ENCODE results near the gene SAMHD1. TPM values are rescaled to one million over a fixed set of nuclear protein-coding genes. Genes with fewer than 3 reads are reported as not detected.
A peak's percentile ranks its signal among the peaks of the same experiment; 100 is the strongest.

SAMHD1 gene
- total RNA-seq, 5 donors from 2014 or later (not counting 1 experiment from before 2014, with no cell fraction given), result 218 to 437 (median 244) TPM

GRCh38 chr20:36871640-36872570, 79.6 kb downstream of the SAMHD1 start:
- CTCF ChIA-PET, result interaction anchor here in 1 of 2 donors (0.5 to 0.6 kb wide), 2 partner anchors 64 to 153 kb away, joined by 5 to 13 read pairs; no protein-coding TSS in a partner anchor
- Histone ChIP-seq H3K36me3 (ENCODE audit: control insufficient read depth in 2 of 2, extremely low read depth in 1 of 2, insufficient read depth in 1 of 2, low read length in 1 of 2) (no peaks in the 10 kb centered on the region), H3K27me3 (replicated peaks in 1 of 2; ENCODE audit: control insufficient read depth in 2 of 2, extremely low read depth in 1 of 2, insufficient read depth in 2 of 2, low read length in 1 of 2) (peaks cover 0 to 20% of the 10 kb centered on the region in 2 experiments), H3K4me1 (ENCODE audit: control insufficient read depth in 1 of 2, extremely low read depth in 1 of 2, insufficient read depth in 2 of 2, low read length in 2 of 2) (no peaks in the 10 kb centered on the region), H3K27ac (ENCODE audit: low read length) (no peak overlapping the region), H3K4me3 (ENCODE audit: control insufficient read depth in 1 of 2, extremely low read depth in 1 of 2, low read length in 1 of 2) (no peak overlapping the region), H3K9me3 (no peaks in the 10 kb centered on the region)
- no peak for DNase-seq
- Mint-ChIP-seq H3K4me1 (no peaks in the 10 kb centered on the region), H3K4me3 (no peak overlapping the region), H3K27ac (no peak overlapping the region), H3K36me3 (peaks cover 3% of the 10 kb centered on the region), H3K27me3 (no peaks in the 10 kb centered on the region), H3K9me3 (no peaks in the 10 kb centered on the region)
- POLR2A ChIA-PET, result interaction anchor here in 1 of 2 donors (0.7 kb wide), 1 partner anchor 336 kb away, joined by 6 read pairs; no protein-coding TSS in a partner anchor
- no peak for ATAC-seq (replicated peaks in 1 of 4)
- WGBS (ENCODE audit: insufficient coverage), result 87% methylated on average over 6 of the region's 16 CpGs

- Histone ChIP-seq H3K9me3 (no peaks in the 10 kb centered on the region), H3K36me3 (ENCODE audit: control insufficient read depth in 2 of 2, extremely low read depth in 1 of 2, insufficient read depth in 1 of 2, low read length in 1 of 2) (no peaks in the 10 kb centered on the region), H3K27ac (ENCODE audit: low read length) (no peak overlapping the region), H3K27me3 (replicated peaks in 1 of 2; ENCODE audit: control insufficient read depth in 2 of 2, extremely low read depth in 1 of 2, insufficient read depth in 2 of 2, low read length in 1 of 2) (peaks cover 0 to 45% of the 10 kb centered on the region in 2 experiments), H3K4me1 (ENCODE audit: control insufficient read depth in 1 of 2, extremely low read depth in 1 of 2, insufficient read depth in 2 of 2, low read length in 2 of 2) (peaks cover 0 to 15% of the 10 kb centered on the region in 2 experiments), H3K4me3 (ENCODE audit: control insufficient read depth in 1 of 2, extremely low read depth in 1 of 2, low read length in 1 of 2) (no peak overlapping the region)
- Mint-ChIP-seq H3K36me3 (no peaks in the 10 kb centered on the region), H3K4me1 (peaks cover 0 to 11% (median 0%) of the 10 kb centered on the region in 3 donors), H3K9me3 (no peaks in the 10 kb centered on the region), H3K4me3 (no peak overlapping the region), H3K27ac (no peak overlapping the region), H3K27me3 (peaks cover 9 to 29% of the 10 kb centered on the region in 2 donors)
- 90% methylated on average over 2 of the region's 8 CpGs for WGBS (ENCODE audit: insufficient coverage)
- CTCF ChIA-PET, result interaction anchor here in 1 of 2 donors (0.6 to 0.9 kb wide), 2 partner anchors 18 to 19 kb away, joined by 3 read pairs; no protein-coding TSS in a partner anchor
- POLR2A ChIA-PET, result interaction anchor here (0.6 to 0.7 kb wide), 2 partner anchors 79 to 112 kb away, joined by 4 to 8 read pairs; no protein-coding TSS in a partner anchor
- ATAC-seq (replicated peaks in 1 of 4), result no peak
- no peak for DNase-seq
Measured at GRCh38 chr20:36866681-36867495, 84.6 kb downstream of the SAMHD1 start.

GRCh38 chr20:36866164-36866563, 85.3 kb downstream of the SAMHD1 start:
- ChIA-PET POLR2A (no interaction called here), CTCF (interaction anchor here in 1 of 2 donors (0.9 kb wide), 1 partner anchor 18 kb away, joined by 3 read pairs; no protein-coding TSS in a partner anchor)
- Histone ChIP-seq H3K36me3 (ENCODE audit: control insufficient read depth in 2 of 2, extremely low read depth in 1 of 2, insufficient read depth in 1 of 2, low read length in 1 of 2) (no peaks in the 10 kb centered on the region), H3K27me3 (replicated peaks in 1 of 2; ENCODE audit: control insufficient read depth in 2 of 2, extremely low read depth in 1 of 2, insufficient read depth in 2 of 2, low read length in 1 of 2) (peaks cover 0 to 46% of the 10 kb centered on the region in 2 experiments), H3K4me1 (ENCODE audit: control insufficient read depth in 1 of 2, extremely low read depth in 1 of 2, insufficient read depth in 2 of 2, low read length in 2 of 2) (peaks cover 0 to 15% of the 10 kb centered on the region in 2 experiments), H3K4me3 (ENCODE audit: control insufficient read depth in 1 of 2, extremely low read depth in 1 of 2, low read length in 1 of 2) (no peak overlapping the region), H3K27ac (ENCODE audit: low read length) (no peak overlapping the region), H3K9me3 (no peaks in the 10 kb centered on the region)
- 96% methylated on average over 3 of the region's 7 CpGs for WGBS (ENCODE audit: insufficient coverage)
- Mint-ChIP-seq H3K27me3 (peaks cover 9 to 36% of the 10 kb centered on the region in 2 donors), H3K4me3 (peak overlapping the region in 1 of 3 donors; percentile 28), H3K4me1 (peaks cover 0 to 16% (median 0%) of the 10 kb centered on the region in 3 donors), H3K9me3 (no peaks in the 10 kb centered on the region), H3K36me3 (no peaks in the 10 kb centered on the region), H3K27ac (no peak overlapping the region)
- DNase-seq, result no peak
- no peak for ATAC-seq (replicated peaks in 1 of 4)

- no peaks in the 10 kb centered on the region for H3K36me3 ChIP-seq (ENCODE audit: control insufficient read depth in 2 of 2, extremely low read depth in 1 of 2, insufficient read depth in 1 of 2, low read length in 1 of 2)
- ChIA-PET CTCF (no interaction called here), POLR2A (no interaction called here)
- Mint-ChIP-seq H3K4me1 (peaks cover 0 to 17% (median 0%) of the 10 kb centered on the region in 3 donors), H3K36me3 (no peaks in the 10 kb centered on the region), H3K27me3 (peaks cover 9 to 37% of the 10 kb centered on the region in 2 donors), H3K27ac (no peak overlapping the region), H3K9me3 (no peaks in the 10 kb centered on the region), H3K4me3 (peak overlapping the region in 2 of 3 donors; percentile 28 to 42)
- ATAC-seq (replicated peaks in 1 of 4) (no peak), DNase-seq (no peak)
- no peak overlapping the region for H3K4me3 ChIP-seq (ENCODE audit: control insufficient read depth in 1 of 2, extremely low read depth in 1 of 2, low read length in 1 of 2)
- H3K9me3 ChIP-seq, result no peaks in the 10 kb centered on the region
- H3K27me3 ChIP-seq (replicated peaks in 1 of 2; ENCODE audit: control insufficient read depth in 2 of 2, extremely low read depth in 1 of 2, insufficient read depth in 2 of 2, low read length in 1 of 2), result peaks cover 0 to 48% of the 10 kb centered on the region in 2 experiments
- peaks cover 0 to 15% of the 10 kb centered on the region in 2 experiments for H3K4me1 ChIP-seq (ENCODE audit: control insufficient read depth in 1 of 2, extremely low read depth in 1 of 2, insufficient read depth in 2 of 2, low read length in 2 of 2)
- H3K27ac ChIP-seq (ENCODE audit: low read length), result no peak overlapping the region
Measured at GRCh38 chr20:36865861-36866149, 85.7 kb downstream of the SAMHD1 start.

GRCh38 chr20:36865076-36865860, 86.2 kb downstream of the SAMHD1 start:
- ChIA-PET CTCF (no interaction called here), POLR2A (no interaction called here)
- Histone ChIP-seq H3K4me1 (ENCODE audit: control insufficient read depth in 1 of 2, extremely low read depth in 1 of 2, insufficient read depth in 2 of 2, low read length in 2 of 2) (peaks cover 0 to 15% of the 10 kb centered on the region in 2 experiments), H3K27ac (ENCODE audit: low read length) (no peak overlapping the region), H3K36me3 (ENCODE audit: control insufficient read depth in 2 of 2, extremely low read depth in 1 of 2, insufficient read depth in 1 of 2, low read length in 1 of 2) (no peaks in the 10 kb centered on the region), H3K4me3 (ENCODE audit: control insufficient read depth in 1 of 2, extremely low read depth in 1 of 2, low read length in 1 of 2) (no peak overlapping the region), H3K27me3 (replicated peaks in 1 of 2; ENCODE audit: control insufficient read depth in 2 of 2, extremely low read depth in 1 of 2, insufficient read depth in 2 of 2, low read length in 1 of 2) (peaks cover 0 to 48% of the 10 kb centered on the region in 2 experiments), H3K9me3 (no peaks in the 10 kb centered on the region)
- 97% methylated on average over 6 of the region's 9 CpGs for WGBS (ENCODE audit: insufficient coverage)
- H3K4me3 Mint-ChIP-seq, result peak overlapping the region; percentile 65 to 82 (median 66)
- H3K4me1 Mint-ChIP-seq, result peaks cover 0 to 17% (median 0%) of the 10 kb centered on the region in 3 donors
- no peaks in the 10 kb centered on the region for H3K36me3 Mint-ChIP-seq
- no peak overlapping the region for H3K27ac Mint-ChIP-seq
- DNase-seq (no peak), ATAC-seq (replicated peaks in 1 of 4) (no peak)
- no peaks in the 10 kb centered on the region for H3K9me3 Mint-ChIP-seq
- H3K27me3 Mint-ChIP-seq, result peaks cover 9 to 37% of the 10 kb centered on the region in 2 donors
